Glutamatergic neuron (in vitro differentiated cells): ENCODE results near the gene NAIP. TPM values are rescaled to one million over a fixed set of nuclear protein-coding genes. Genes with fewer than 3 reads are reported as not detected.
"Not testable (repeated sequence)": the region's sequence is repeated elsewhere in the genome, so short reads cannot be mapped to it uniquely, and the experiment has no call there.

Experiments used
- DNase-seq: peaks from one replicate; pipeline ENCODE4 v3.0.0; 2022
- H3K27ac Mint-ChIP-seq: one replicate; pipeline ENCODE4 v1.8.0; 2020; ENCODE audit warnings: mild to moderate bottlenecking, mixed read lengths, inconsistent platforms; ENCODE audit not compliant: unreplicated experiment
- H3K27me3 Mint-ChIP-seq: one replicate; pipeline ENCODE4 v1.8.0; 2020; ENCODE audit warnings: mild to moderate bottlenecking, moderate library complexity, mixed read lengths, inconsistent platforms; ENCODE audit not compliant: unreplicated experiment
- H3K36me3 Mint-ChIP-seq: one replicate; pipeline ENCODE4 v1.8.0; 2020; ENCODE audit warnings: mild to moderate bottlenecking, mixed read lengths, inconsistent platforms; ENCODE audit not compliant: unreplicated experiment
- H3K4me1 Mint-ChIP-seq: one replicate; pipeline ENCODE4 v1.8.0; 2020; ENCODE audit warnings: mild to moderate bottlenecking, low read depth, mixed read lengths, inconsistent platforms; ENCODE audit not compliant: unreplicated experiment
- H3K4me3 Mint-ChIP-seq: one replicate; pipeline ENCODE4 v1.8.0; 2020; ENCODE audit warnings: mild to moderate bottlenecking, mixed read lengths, inconsistent platforms; ENCODE audit not compliant: unreplicated experiment
- H3K9me3 Mint-ChIP-seq: one replicate; pipeline ENCODE4 v1.8.0; 2020; ENCODE audit warnings: mild to moderate bottlenecking, moderate library complexity, mixed read lengths, inconsistent platforms; ENCODE audit not compliant: unreplicated experiment
- long read RNA-seq: library from polyadenylated mRNA; unstranded; transcript quantifications from one replicate; pipeline ENCODE4 v2.0.0, GENCODE V29; 2020; ENCODE audit not compliant: unreplicated experiment
- total RNA-seq: library from RNA; stranded (reverse); fragmentation: NEBNext Ultra II Directional; extraction: Animal tissue kit (Norgen Biotek cat#: 25700); gene quantifications from one replicate; pipeline ENCODE4 v1.2.1, GENCODE V29; 2021; ENCODE audit not compliant: unreplicated experiment

Gene NAIP
- total RNA-seq: 32.5 TPM
- long read RNA-seq, partial matches to known transcripts: 0 of 1 reads
- long read RNA-seq, other reads (novel, unspliced or antisense): 1 of 1 reads

- not testable (repeated sequence) for H3K9me3 Mint-ChIP-seq, H3K36me3 Mint-ChIP-seq, H3K4me1 Mint-ChIP-seq, H3K27me3 Mint-ChIP-seq, H3K4me3 Mint-ChIP-seq, DNase-seq, H3K27ac Mint-ChIP-seq
These were observed at the start of gene NAIP for GRCh38 chr5:71025289-71025953. Gene NAIP (minus strand): TSS chr5:71025339. CDS start chr5:71012915, 12,424 bp downstream.

GRCh38 chr5:71067262-71067928, 42.3 kb upstream of the NAIP start, which contains the start of gene GTF2H2:
Gene GTF2H2 (minus strand): TSS chr5:71067676. CDS start chr5:71062763, 4,913 bp downstream.
- DNase-seq, H3K36me3 Mint-ChIP-seq: not testable (repeated sequence)

GRCh38 chr5:71061322-71061721, 36.2 kb upstream of the NAIP start:
- not testable (repeated sequence) for DNase-seq, H3K4me1 Mint-ChIP-seq, H3K4me3 Mint-ChIP-seq, H3K9me3 Mint-ChIP-seq, H3K27ac Mint-ChIP-seq, H3K27me3 Mint-ChIP-seq, H3K36me3 Mint-ChIP-seq

More at GRCh38 chr5:71067262-71067928, 42.3 kb upstream of the NAIP start, which contains the start of gene GTF2H2:
- not testable (repeated sequence) for H3K9me3 Mint-ChIP-seq, H3K4me1 Mint-ChIP-seq, H3K4me3 Mint-ChIP-seq, H3K27me3 Mint-ChIP-seq, H3K27ac Mint-ChIP-seq

GRCh38 chr5:71059426-71059825, 34.3 kb upstream of the NAIP start:
- not testable (repeated sequence) for H3K27ac Mint-ChIP-seq, H3K9me3 Mint-ChIP-seq, H3K4me1 Mint-ChIP-seq, DNase-seq, H3K36me3 Mint-ChIP-seq, H3K27me3 Mint-ChIP-seq, H3K4me3 Mint-ChIP-seq

GRCh38 chr5:71044808-71045207, 19.7 kb upstream of the NAIP start:
- not testable (repeated sequence) for H3K27ac Mint-ChIP-seq, H3K9me3 Mint-ChIP-seq, DNase-seq, H3K4me1 Mint-ChIP-seq, H3K36me3 Mint-ChIP-seq, H3K27me3 Mint-ChIP-seq, H3K4me3 Mint-ChIP-seq

- H3K27ac Mint-ChIP-seq, H3K4me3 Mint-ChIP-seq, DNase-seq, H3K9me3 Mint-ChIP-seq, H3K36me3 Mint-ChIP-seq, H3K27me3 Mint-ChIP-seq, H3K4me1 Mint-ChIP-seq: not testable (repeated sequence)
These were observed 19.0 kb upstream of the NAIP start for GRCh38 chr5:71044128-71044527.

- H3K4me3 Mint-ChIP-seq, H3K27me3 Mint-ChIP-seq, H3K27ac Mint-ChIP-seq: not testable (repeated sequence)
These were observed 6.1 kb upstream of the NAIP start for GRCh38 chr5:71031046-71031776.

GRCh38 chr5:71020643-71021042, 4.5 kb downstream of the NAIP start:
- not testable (repeated sequence) for DNase-seq, H3K36me3 Mint-ChIP-seq, H3K27ac Mint-ChIP-seq, H3K4me3 Mint-ChIP-seq, H3K9me3 Mint-ChIP-seq, H3K27me3 Mint-ChIP-seq, H3K4me1 Mint-ChIP-seq

More at GRCh38 chr5:71031046-71031776, 6.1 kb upstream of the NAIP start:
- H3K9me3 Mint-ChIP-seq, DNase-seq, H3K4me1 Mint-ChIP-seq, H3K36me3 Mint-ChIP-seq: not testable (repeated sequence)

GRCh38 chr5:71018376-71019005, 6.6 kb downstream of the NAIP start:
- not testable (repeated sequence) for DNase-seq, H3K27ac Mint-ChIP-seq, H3K4me1 Mint-ChIP-seq, H3K9me3 Mint-ChIP-seq, H3K4me3 Mint-ChIP-seq, H3K36me3 Mint-ChIP-seq, H3K27me3 Mint-ChIP-seq
